Psoas muscle (tissue), 8 donors: ENCODE data around the gene C1QTNF8. TPM values are rescaled to one million over a fixed set of nuclear protein-coding genes. Genes with fewer than 3 reads are reported as not detected.

ENCODE experiments used
- ATAC-seq, 4 donors: fragments of 200-7000 bp; cut with Tn5 transposase; one replicate each; pipeline ENCODE4 v1.9.1; 2020; ENCODE audit warnings: moderate library complexity in 3 of 4, mild to moderate bottlenecking in 2 of 4
- DNase-seq, 2 donors: peaks; one replicate each; pipeline ENCODE4 v3.0.0-alpha.2; 2020
- H3K27ac ChIP-seq: fragments of 200-600 bp; one replicate; pipeline ENCODE4 v1.8.0; 2022
- H3K27me3 ChIP-seq, 3 donors: fragments of 200-600 bp in 1 of 3; one replicate each; pipeline versions ENCODE4 v1.6.1 to v1.8.0; 2013 to 2022; ENCODE audit warnings: low read length in 2 of 3, mild to moderate bottlenecking in 2 of 3, moderate library complexity in 1 of 3; ENCODE audit not compliant: insufficient read depth in 3 of 3
- H3K36me3 ChIP-seq, 2 donors: fragments of 200-600 bp in 1 of 2; one replicate each; pipeline versions ENCODE4 v1.6.1 to v1.8.0; 2013 to 2022; ENCODE audit warnings: low read depth in 1 of 2, mild to moderate bottlenecking in 1 of 2, moderate library complexity in 1 of 2; ENCODE audit not compliant: insufficient read depth in 1 of 2
- H3K4me1 ChIP-seq: fragments of 200-600 bp; one replicate; pipeline ENCODE4 v1.8.0; 2022
- H3K4me3 ChIP-seq: fragments of 200-600 bp; one replicate; pipeline ENCODE4 v1.8.0; 2022; ENCODE audit warnings: mild to moderate bottlenecking
- H3K9me3 ChIP-seq: fragments of 200-600 bp; one replicate; pipeline ENCODE4 v1.8.0; 2022
- WGBS, 3 donors: extraction: QIAGEN DNeasy Blood & Tissue Kit; methylation state at CpG; one replicate each; pipeline versions ENCODE4 v1.1.6 to v1.1.7; 2013; 5-methylcytosine and 5-hydroxymethylcytosine counted together
- intact Hi-C, 2 donors: fragments of 100-400 bp; cut with DNase I; formaldehyde crosslinking; loops; one replicate each; pipeline versions ENCODE4 v1.11.0 to v1.14.2; 2022
- polyA plus RNA-seq, 3 donors: library from polyadenylated mRNA; stranded (reverse); fragments of 200-250 nt; gene quantifications; one replicate each; pipeline ENCODE4 v1.2.3, GENCODE V29; 2013
- total RNA-seq, 4 donors: library from RNA; stranded (reverse); fragmentation: NEBNext Ultra II Directional in 2 of 4; extraction: Animal tissue kit (Norgen Biotek cat#: 25700) in 2 of 4; gene quantifications; one replicate each; pipeline versions ENCODE4 v1.2.1 to v1.2.4, GENCODE V29; 2021 to 2023
- TF ChIP-seq, protein P1 (sequence below): fragments of 200-600 bp; IDR thresholded peaks from one replicate; pipeline ENCODE4 v1.8.0; 2022; ENCODE audit warnings: antibody characterized with exemption
- donor health status: healthy with polysubstance abuse.
- donor health status: DM: no; HTN: no; CAD: no; lungs with moderate emphysema.
- donor health status: Bipolar disorder and iron deficiency.
- donor health status: healthy.
- donor health status: DM: yes; HTN: yes; CAD: no.
- donor health status: DM: no; HTN: no; CAD: no.
- donor health status: DM: no; HTN: no; CAD: no.
- donor health status: DM: yes; HTN: yes; CAD: no.

C1QTNF8 gene
- total and polyA plus RNA-seq, 7 donors: not detected

DNA sequence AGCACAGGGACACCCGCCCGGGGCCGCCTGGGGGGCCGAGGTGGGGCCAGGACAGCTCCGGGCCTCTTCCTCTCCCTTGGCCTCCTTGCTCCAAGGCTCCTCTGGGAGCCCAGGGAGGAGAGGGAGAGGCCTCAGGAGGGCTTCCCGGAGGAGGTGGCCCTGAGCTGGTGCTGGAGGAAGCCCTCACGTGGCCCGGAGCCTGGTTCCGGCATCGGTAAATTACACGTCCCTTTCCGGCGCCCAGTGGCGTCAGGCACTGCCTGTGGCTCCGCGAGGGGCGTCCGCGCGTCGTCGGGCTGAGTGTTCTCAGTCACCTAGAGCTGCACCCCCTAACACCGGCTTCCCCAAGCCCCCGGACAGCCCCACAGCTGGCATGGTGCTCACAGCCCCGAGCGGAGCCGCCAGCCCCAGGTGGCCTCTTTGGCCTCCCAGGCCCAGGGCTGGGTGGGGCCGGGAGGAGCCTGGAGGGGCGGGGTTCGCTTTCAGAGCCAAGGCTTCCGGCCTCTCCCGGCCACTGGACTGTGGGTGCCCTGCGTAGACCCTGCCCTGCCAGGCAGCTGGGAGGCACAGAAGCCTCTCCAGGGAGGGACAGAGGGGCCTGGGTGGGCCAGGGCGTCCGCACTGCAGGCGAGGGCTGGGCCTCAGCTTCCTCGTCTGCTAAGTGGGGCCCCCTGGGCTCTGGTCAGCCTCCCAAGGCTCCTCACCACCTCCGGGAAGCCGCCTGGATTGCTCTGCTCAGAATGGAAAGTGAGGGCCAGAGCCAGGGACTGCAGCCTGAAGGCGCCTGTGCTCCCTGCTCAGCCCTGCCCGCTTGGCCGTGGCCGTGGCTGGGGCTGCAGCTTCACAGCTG lies 51.4 kb downstream of the C1QTNF8 start:
- peaks cover 0 to 73% (median 35%) of the 10 kb centered on the region in 3 donors for H3K27me3 ChIP-seq
- TF ChIP-seq, protein P1, sequence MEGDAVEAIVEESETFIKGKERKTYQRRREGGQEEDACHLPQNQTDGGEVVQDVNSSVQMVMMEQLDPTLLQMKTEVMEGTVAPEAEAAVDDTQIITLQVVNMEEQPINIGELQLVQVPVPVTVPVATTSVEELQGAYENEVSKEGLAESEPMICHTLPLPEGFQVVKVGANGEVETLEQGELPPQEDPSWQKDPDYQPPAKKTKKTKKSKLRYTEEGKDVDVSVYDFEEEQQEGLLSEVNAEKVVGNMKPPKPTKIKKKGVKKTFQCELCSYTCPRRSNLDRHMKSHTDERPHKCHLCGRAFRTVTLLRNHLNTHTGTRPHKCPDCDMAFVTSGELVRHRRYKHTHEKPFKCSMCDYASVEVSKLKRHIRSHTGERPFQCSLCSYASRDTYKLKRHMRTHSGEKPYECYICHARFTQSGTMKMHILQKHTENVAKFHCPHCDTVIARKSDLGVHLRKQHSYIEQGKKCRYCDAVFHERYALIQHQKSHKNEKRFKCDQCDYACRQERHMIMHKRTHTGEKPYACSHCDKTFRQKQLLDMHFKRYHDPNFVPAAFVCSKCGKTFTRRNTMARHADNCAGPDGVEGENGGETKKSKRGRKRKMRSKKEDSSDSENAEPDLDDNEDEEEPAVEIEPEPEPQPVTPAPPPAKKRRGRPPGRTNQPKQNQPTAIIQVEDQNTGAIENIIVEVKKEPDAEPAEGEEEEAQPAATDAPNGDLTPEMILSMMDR: no peak
- 21 to 28% (median 21%) methylated on average over 41 to 43 of the region's 43 CpGs for WGBS, 3 donors
- H3K9me3 ChIP-seq: no peaks in the 10 kb centered on the region
- ATAC-seq: peak in 3 of 4 donors; percentile 12 to 23 (median 21)
- no peak overlapping the region for H3K4me3 ChIP-seq
- no peaks in the 10 kb centered on the region for H3K4me1 ChIP-seq
- H3K36me3 ChIP-seq: no peaks in the 10 kb centered on the region
- no peak for DNase-seq
- intact Hi-C loops: no loop called here
- H3K27ac ChIP-seq: no peak overlapping the region

DNA sequence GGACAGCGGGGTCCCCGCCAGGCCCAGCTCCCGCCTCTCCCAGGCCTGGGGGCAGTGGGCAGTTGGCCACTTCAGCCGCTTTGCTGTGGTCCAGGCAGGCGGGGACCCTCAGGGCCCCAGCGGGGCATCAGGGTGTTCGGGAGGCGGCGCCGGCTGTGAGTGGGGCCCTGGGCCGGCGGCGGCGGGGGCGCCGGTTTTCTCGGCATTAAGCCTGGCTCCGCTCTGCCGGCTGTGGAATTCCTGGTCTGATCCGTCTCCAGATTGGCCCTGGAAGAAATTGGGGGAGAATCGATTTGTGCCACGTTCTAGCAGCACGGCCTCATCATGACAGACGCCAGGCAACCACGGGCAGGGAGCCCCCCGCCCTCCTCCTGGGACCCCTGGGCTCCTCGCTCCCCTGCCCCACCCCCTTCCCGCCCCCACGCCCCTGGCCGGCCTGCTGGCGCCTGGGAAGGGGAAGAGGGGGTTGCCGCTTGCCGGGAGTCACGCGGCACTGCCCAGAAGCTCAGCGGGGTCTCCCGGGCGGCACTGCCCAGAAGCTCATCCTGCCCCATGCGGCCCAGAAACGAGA lies 52.1 kb downstream of the C1QTNF8 start:
- no peaks in the 10 kb centered on the region for H3K4me1 ChIP-seq
- no peak for DNase-seq

DNA sequence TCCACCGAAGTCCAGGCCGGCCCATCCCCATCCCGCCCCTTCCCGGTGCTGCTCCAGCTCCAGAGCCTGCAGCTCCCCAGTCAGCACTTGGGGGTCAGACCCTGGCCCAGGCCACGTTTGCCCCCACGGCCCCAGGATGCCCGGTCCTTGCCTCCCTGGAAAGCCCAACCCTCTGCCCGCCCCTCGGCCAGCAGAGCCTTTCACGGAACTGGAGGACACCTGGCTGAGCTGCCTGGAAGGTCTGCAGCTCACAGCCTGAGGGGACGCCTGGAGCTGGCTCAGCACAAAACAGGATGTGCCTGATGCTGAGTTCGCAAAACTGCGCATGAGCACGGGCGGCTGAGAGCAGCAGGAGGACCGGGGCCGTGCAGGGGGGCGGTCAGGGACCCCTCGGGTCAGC lies 53.2 kb downstream of the C1QTNF8 start:
- Histone ChIP-seq H3K9me3 (no peaks in the 10 kb centered on the region), H3K36me3 (no peaks in the 10 kb centered on the region), H3K4me3 (no peak overlapping the region), H3K27ac (no peak overlapping the region), H3K27me3 (peaks cover 0 to 82% (median 27%) of the 10 kb centered on the region in 3 donors), H3K4me1 (no peaks in the 10 kb centered on the region)
- ATAC-seq: no peak
- intact Hi-C loops: no loop called here
- 7 to 12% (median 9%) methylated on average over 17 to 19 of the region's 19 CpGs for WGBS, 3 donors
- TF ChIP-seq, protein P1: no peak
- no peak for DNase-seq

More for the DNA sequence above, 52.1 kb downstream of the C1QTNF8 start:
- Histone ChIP-seq H3K36me3 (no peaks in the 10 kb centered on the region), H3K4me3 (no peak overlapping the region), H3K9me3 (no peaks in the 10 kb centered on the region), H3K27ac (no peak overlapping the region), H3K27me3 (peaks cover 0 to 81% (median 31%) of the 10 kb centered on the region in 3 donors)
- intact Hi-C loops: no loop called here
- WGBS, 3 donors: 14 to 17% (median 17%) methylated on average over 35 to 40 of the region's 40 CpGs
- TF ChIP-seq, protein P1: no peak
- no peak for ATAC-seq

DNA sequence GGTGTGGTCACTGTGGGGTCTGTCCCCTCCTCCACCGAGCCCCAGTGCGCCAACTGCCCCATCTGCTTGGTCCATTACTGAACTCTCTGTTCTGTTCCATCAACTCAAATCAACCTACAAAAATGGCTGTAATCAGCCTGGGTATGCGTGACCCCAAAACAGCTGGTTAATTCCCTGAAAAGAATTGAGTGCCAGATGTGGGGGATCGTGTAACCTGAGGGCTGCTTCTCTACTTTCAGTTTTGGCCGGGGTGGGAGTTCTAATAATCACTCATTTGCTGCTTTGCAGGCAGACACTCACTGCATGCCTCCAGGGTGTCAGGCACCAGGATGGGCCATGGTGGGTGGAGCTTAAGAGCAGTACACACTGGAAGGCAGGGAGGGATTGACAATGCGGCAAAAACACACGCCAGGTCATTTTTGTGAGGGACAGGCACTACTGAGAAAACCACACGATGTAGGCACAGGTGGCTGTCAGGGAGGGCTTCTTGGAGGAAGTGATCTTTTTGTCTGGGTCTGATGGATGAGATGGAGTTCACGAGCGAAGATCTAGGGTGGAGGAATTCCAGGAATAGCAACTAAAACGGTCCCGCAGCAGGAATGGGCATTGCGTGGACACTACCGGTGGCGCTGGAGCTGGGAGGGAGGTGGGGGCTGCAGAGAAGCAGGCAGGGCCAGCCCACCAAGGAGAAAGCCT lies 53.8 kb downstream of the C1QTNF8 start:
- Histone ChIP-seq H3K27me3 (peaks cover 0 to 82% (median 27%) of the 10 kb centered on the region in 3 donors), H3K36me3 (no peaks in the 10 kb centered on the region), H3K27ac (no peak overlapping the region), H3K9me3 (no peaks in the 10 kb centered on the region), H3K4me3 (no peak overlapping the region), H3K4me1 (no peaks in the 10 kb centered on the region)
- DNase-seq: no peak
- no peak for ATAC-seq
- intact Hi-C loops: no loop called here
- TF ChIP-seq, protein P1: no peak
- WGBS, 3 donors: 36 to 52% (median 40%) methylated on average over 15 of the region's 15 CpGs
